ENCODE data around the gene JMJD1C. TPM values are rescaled to one million over a fixed set of nuclear protein-coding genes. Genes with fewer than 3 reads are reported as not detected.

JMJD1C gene
- total RNA-seq, 6 experiments from 2014 or later = 29.0 to 36.7 (median 32.8) TPM

- no peak for TF ChIP-seq CTCF (IDR thresholded peaks at IDR 0.05)
- peaks cover 15% of the 10 kb centered on the region for H3K4me1 Mint-ChIP-seq (ENCODE audit: low read depth)
- no peaks in the 10 kb centered on the region; the same call in 1 of the 2 replicates for H3K27me3 Mint-ChIP-seq (ENCODE audit: insufficient read depth)
- H3K27ac Mint-ChIP-seq = no peak overlapping the region
- no peaks in the 10 kb centered on the region for H3K9me3 Mint-ChIP-seq
- no peak for DNase-seq
- no peak overlapping the region for H3K4me3 Mint-ChIP-seq
- H3K36me3 Mint-ChIP-seq (ENCODE audit: low read depth) = peaks cover 4% of the 10 kb centered on the region; the same call in 1 of the 2 replicates
These were observed 99.6 kb downstream of the JMJD1C start for GRCh38 chr10:63365976-63366765.

- no peaks in the 10 kb centered on the region for H3K9me3 Mint-ChIP-seq
- H3K4me1 Mint-ChIP-seq (ENCODE audit: low read depth) = peaks cover 16% of the 10 kb centered on the region
- no peak for DNase-seq
- H3K27ac Mint-ChIP-seq = no peak overlapping the region; the same call in 1 of the 2 replicates
- peaks cover 4% of the 10 kb centered on the region; the same call in 1 of the 2 replicates for H3K36me3 Mint-ChIP-seq (ENCODE audit: low read depth)
- no peak overlapping the region for H3K4me3 Mint-ChIP-seq
- TF ChIP-seq CTCF (IDR thresholded peaks at IDR 0.05) = no peak
- no peaks in the 10 kb centered on the region; the same call in 1 of the 2 replicates for H3K27me3 Mint-ChIP-seq (ENCODE audit: insufficient read depth)
These were observed 100.9 kb downstream of the JMJD1C start for GRCh38 chr10:63364918-63365317.

GRCh38 chr10:63363951-63364350 lies 101.8 kb downstream of the JMJD1C start:
- H3K36me3 Mint-ChIP-seq (ENCODE audit: low read depth) = peaks cover 4% of the 10 kb centered on the region; the same call in 1 of the 2 replicates

GRCh38 chr10:63355682-63356081 lies 110.1 kb downstream of the JMJD1C start:
- no peaks in the 10 kb centered on the region for H3K27me3 Mint-ChIP-seq (ENCODE audit: insufficient read depth)
- H3K9me3 Mint-ChIP-seq = no peaks in the 10 kb centered on the region
- no peak for TF ChIP-seq CTCF (IDR thresholded peaks at IDR 0.05)
- peaks cover 18% of the 10 kb centered on the region for H3K4me1 Mint-ChIP-seq (ENCODE audit: low read depth)
- no peak overlapping the region for H3K27ac Mint-ChIP-seq
- no peak for DNase-seq
- no peak overlapping the region for H3K4me3 Mint-ChIP-seq
- no peaks in the 10 kb centered on the region for H3K36me3 Mint-ChIP-seq (ENCODE audit: low read depth)

More at GRCh38 chr10:63363951-63364350, 101.8 kb downstream of the JMJD1C start:
- Mint-ChIP-seq H3K4me3 (no peak overlapping the region), H3K27ac (no peak overlapping the region), H3K4me1 (ENCODE audit: low read depth) (peaks cover 20% of the 10 kb centered on the region), H3K27me3 (ENCODE audit: insufficient read depth) (no peaks in the 10 kb centered on the region; the same call in 1 of the 2 replicates), H3K9me3 (no peaks in the 10 kb centered on the region)
- TF ChIP-seq CTCF (IDR thresholded peaks at IDR 0.05) = no peak
- DNase-seq = no peak

GRCh38 chr10:63352976-63353375 lies 112.8 kb downstream of the JMJD1C start:
- Mint-ChIP-seq H3K27ac (no peak overlapping the region), H3K9me3 (no peaks in the 10 kb centered on the region), H3K4me3 (no peak overlapping the region), H3K27me3 (ENCODE audit: insufficient read depth) (no peaks in the 10 kb centered on the region), H3K36me3 (ENCODE audit: low read depth) (no peaks in the 10 kb centered on the region), H3K4me1 (ENCODE audit: low read depth) (peaks cover 24% of the 10 kb centered on the region)
- DNase-seq = no peak
- TF ChIP-seq CTCF (IDR thresholded peaks at IDR 0.05) = no peak
